Measurements from ENCODE around the gene C13orf46.

The C13orf46 gene

GRCh38 chr13:113907635-113908617 is 66.0 kb downstream of the C13orf46 start:
- DNase-seq (ENCODE audit: low read depth in 2 of 2): no peak

- no peak for DNase-seq (ENCODE audit: low read depth in 2 of 2)
Observed at GRCh38 chr13:113906571-113906970, 67.3 kb downstream of the C13orf46 start.

- no peak for DNase-seq (ENCODE audit: low read depth in 2 of 2)
Observed at GRCh38 chr13:113905942-113906341, 67.9 kb downstream of the C13orf46 start.

- DNase-seq (ENCODE audit: low read depth in 2 of 2): no peak
Observed at GRCh38 chr13:113905018-113905417, 68.9 kb downstream of the C13orf46 start.

DNA sequence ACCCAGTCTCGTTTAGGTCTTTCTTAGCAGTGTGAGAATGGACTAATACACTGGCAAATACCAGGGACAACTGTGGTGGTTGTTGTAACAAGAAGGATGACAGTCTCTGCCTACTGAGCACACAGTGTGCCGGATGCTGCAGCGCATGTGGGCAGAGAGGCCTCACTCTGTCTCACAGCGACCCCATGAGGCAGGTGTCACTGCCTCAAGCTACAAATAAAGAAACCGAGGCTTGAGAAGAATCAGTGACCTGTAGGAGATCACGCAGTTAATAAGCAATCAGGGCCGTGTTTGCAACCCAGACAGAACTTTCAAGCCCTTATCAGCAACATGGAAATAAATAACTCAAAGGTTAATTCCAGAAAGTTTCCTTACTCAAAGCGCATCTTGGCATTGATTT is 69.5 kb downstream of the C13orf46 start:
- DNase-seq (ENCODE audit: low read depth in 2 of 2): no peak

GRCh38 chr13:113903912-113904311 is 70.0 kb downstream of the C13orf46 start:
- DNase-seq (ENCODE audit: low read depth in 2 of 2): no peak
